Stomach (tissue), 4 donors: ENCODE results near the gene TAS2R7.

Source experiments
- CTCF ChIP-seq, 7 experiments: fragments of 450-650 bp in 4 of 7; fragments of 200-600 bp in 3 of 7; sonication (generic) in 3 of 7; IDR thresholded peaks; one replicate each; pipeline ENCODE4 v1.5.1; 2016 to 2019; ENCODE audit warnings: antibody characterized with exemption in 7 of 7, control low read depth in 2 of 7, mild to moderate bottlenecking in 1 of 7
- POLR2A ChIP-seq, 4 donors: fragments of 450-650 bp; IDR thresholded peaks; one replicate each; pipeline ENCODE4 v1.6.1; 2016; ENCODE audit warnings: antibody characterized with exemption in 4 of 4, control low read depth in 2 of 4, mild to moderate bottlenecking in 1 of 4, moderate library complexity in 1 of 4
- POLR2AphosphoS5 ChIP-seq, 3 donors: sonication (generic); formaldehyde crosslinking; IDR thresholded peaks; one replicate each; pipeline ENCODE4 v1.6.1; 2016; ENCODE audit warnings: antibody characterized with exemption in 3 of 3

DNA sequence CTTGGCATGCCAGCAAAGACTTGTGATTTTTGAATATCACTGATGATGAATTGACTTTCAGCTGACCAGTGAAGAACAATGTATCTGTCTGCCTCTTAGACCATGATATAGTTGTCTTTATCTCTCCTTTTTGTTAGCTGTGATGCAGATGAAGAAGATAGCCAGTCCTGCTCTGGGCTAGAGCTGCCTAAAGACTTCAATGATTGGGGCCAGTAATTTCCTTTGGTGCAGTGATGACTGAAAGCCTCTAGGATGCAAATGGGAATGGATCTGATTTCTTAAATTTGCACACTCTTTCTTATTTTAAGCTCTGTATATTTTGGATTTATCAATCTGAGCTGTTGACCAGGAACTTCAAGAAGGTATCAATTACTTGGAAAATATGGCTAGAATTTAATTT, 7.6 kb upstream of the TAS2R7 start, which contains the start of gene TAS2R9:
- no peak for TF ChIP-seq POLR2AphosphoS5 (IDR thresholded peaks at IDR 0.05)
- no peak for TF ChIP-seq POLR2A (IDR thresholded peaks at IDR 0.05)
- TF ChIP-seq CTCF (IDR thresholded peaks at IDR 0.05), result no peak
